Measurements from ENCODE around the gene AXIN1.
"Not testable (repeated sequence)": the region's sequence is repeated elsewhere in the genome, so short reads cannot be mapped to it uniquely, and the experiment has no call there.

AXIN1 gene

DNA sequence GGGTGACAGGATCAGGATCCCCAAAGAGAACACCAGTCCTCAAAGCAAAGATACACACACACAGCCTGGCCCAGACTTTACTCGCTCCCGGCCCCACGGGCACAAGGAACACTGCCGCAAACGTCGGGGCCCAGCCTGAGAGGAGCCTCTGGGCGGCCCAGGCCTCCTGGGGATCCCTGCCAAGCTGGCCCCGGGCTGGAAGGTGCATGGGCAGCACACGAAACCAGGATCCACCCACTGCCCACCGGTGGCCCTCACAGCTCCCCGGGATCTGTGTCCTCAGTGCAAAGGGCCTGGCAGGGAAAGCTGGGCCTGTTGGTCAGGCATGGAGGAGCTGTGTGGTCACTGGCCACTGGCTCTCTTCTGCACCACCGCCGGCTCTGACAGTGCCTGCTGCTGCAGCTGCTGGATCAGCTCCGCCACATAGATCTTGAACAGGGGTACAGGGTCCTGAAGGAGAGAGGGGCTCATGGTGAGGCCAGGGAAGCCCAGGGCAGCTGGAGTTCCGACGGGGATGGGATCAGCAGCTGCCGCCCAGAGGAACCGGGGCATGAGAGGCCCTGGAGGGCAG lies 14.9 kb upstream of the AXIN1 start:
- H3K4me3 ChIP-seq (ENCODE audit: low read depth, low read length) = no peak overlapping the region
- DNase-seq = no peak
- H3K36me3 ChIP-seq = peaks cover 52% of the 10 kb centered on the region
- no peaks in the 10 kb centered on the region for H3K9me3 ChIP-seq (ENCODE audit: severe bottlenecking)
- TF ChIP-seq, protein P1, sequence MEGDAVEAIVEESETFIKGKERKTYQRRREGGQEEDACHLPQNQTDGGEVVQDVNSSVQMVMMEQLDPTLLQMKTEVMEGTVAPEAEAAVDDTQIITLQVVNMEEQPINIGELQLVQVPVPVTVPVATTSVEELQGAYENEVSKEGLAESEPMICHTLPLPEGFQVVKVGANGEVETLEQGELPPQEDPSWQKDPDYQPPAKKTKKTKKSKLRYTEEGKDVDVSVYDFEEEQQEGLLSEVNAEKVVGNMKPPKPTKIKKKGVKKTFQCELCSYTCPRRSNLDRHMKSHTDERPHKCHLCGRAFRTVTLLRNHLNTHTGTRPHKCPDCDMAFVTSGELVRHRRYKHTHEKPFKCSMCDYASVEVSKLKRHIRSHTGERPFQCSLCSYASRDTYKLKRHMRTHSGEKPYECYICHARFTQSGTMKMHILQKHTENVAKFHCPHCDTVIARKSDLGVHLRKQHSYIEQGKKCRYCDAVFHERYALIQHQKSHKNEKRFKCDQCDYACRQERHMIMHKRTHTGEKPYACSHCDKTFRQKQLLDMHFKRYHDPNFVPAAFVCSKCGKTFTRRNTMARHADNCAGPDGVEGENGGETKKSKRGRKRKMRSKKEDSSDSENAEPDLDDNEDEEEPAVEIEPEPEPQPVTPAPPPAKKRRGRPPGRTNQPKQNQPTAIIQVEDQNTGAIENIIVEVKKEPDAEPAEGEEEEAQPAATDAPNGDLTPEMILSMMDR (IDR thresholded peaks at IDR 0.05; ENCODE audit: low read depth, low read length) = no peak
- H3K27me3 ChIP-seq (ENCODE audit: insufficient read depth, low read depth, severe bottlenecking) = no peaks in the 10 kb centered on the region
- no peak overlapping the region for H3K27ac ChIP-seq

DNA sequence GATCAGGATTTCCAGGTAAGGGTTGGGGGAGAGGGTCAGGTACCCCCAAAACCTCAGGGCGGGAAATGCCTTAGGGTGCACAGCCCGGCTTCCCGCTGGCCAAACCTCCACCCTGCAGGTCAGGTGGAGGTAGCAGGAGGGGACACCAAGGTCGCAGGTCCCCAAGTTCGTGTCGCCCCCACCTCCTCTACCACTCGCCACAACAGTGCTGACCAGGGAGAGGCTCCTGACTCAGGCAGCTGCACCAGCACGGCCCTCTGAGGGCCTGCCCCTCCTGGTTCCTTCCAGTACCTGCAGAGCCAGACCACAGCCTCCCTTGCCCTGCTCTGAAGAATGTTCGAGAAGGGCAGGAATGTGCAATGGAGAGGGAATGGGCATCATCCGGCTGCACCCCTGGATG lies 14.0 kb upstream of the AXIN1 start:
- Histone ChIP-seq H3K27me3 (ENCODE audit: insufficient read depth, low read depth, severe bottlenecking) (no peaks in the 10 kb centered on the region), H3K4me3 (ENCODE audit: low read depth, low read length) (no peak overlapping the region), H3K36me3 (peaks cover 42% of the 10 kb centered on the region), H3K9me3 (ENCODE audit: severe bottlenecking) (no peaks in the 10 kb centered on the region), H3K27ac (no peak overlapping the region; the same call in 1 of the 2 replicates)
- no peak for DNase-seq
- TF ChIP-seq, protein P1 (IDR thresholded peaks at IDR 0.05; ENCODE audit: low read depth, low read length) = no peak

DNA sequence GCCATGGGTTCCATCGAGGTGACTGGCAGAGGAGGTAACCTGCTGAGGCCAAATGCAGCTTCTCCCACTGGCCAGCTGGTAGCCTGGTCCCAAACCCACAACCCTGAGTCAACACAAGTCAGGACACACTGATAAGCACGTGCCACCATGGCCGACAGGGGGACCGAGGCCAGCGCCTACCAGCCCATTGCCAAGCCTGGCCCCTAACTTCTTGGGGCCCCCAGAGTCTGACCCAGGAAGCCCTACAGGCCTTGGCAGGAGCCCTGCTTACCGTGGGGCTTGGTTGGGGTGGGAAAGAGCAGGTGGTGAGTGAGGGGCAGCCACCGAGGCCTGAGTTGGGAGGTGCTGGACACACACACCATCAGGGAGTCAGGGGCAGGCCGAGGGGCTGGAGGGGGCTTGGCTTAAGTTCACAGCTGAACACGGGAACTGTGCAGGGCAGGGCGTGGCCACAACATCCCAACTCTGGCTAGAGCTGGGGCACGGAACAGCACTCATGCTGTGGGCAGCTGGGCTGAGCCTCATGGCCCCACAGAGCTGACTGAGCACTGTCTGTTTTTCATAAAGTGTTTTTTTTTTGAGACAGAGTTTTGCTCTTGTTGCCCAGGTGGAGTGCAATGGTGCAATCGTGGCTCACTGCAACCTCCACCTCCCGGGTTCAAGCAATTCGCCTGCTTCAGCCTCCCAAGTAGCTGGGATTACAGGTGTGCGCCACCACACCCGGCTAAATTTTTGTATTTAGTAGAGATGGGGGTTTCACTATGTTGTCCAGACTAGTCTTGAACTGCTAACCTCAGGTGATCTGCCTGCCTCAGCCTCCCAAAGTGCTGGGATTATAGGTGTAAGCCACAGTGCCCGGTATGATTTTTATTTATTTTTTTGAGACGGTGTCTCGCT lies 12.3 kb upstream of the AXIN1 start:
- Histone ChIP-seq H3K27me3 (ENCODE audit: insufficient read depth, low read depth, severe bottlenecking) (no peaks in the 10 kb centered on the region), H3K27ac (no peak overlapping the region), H3K36me3 (peaks cover 34% of the 10 kb centered on the region), H3K4me3 (ENCODE audit: low read depth, low read length) (no peak overlapping the region), H3K9me3 (ENCODE audit: severe bottlenecking) (no peaks in the 10 kb centered on the region)
- DNase-seq = no peak
- TF ChIP-seq, protein P1 (IDR thresholded peaks at IDR 0.05; ENCODE audit: low read depth, low read length) = no peak

DNA sequence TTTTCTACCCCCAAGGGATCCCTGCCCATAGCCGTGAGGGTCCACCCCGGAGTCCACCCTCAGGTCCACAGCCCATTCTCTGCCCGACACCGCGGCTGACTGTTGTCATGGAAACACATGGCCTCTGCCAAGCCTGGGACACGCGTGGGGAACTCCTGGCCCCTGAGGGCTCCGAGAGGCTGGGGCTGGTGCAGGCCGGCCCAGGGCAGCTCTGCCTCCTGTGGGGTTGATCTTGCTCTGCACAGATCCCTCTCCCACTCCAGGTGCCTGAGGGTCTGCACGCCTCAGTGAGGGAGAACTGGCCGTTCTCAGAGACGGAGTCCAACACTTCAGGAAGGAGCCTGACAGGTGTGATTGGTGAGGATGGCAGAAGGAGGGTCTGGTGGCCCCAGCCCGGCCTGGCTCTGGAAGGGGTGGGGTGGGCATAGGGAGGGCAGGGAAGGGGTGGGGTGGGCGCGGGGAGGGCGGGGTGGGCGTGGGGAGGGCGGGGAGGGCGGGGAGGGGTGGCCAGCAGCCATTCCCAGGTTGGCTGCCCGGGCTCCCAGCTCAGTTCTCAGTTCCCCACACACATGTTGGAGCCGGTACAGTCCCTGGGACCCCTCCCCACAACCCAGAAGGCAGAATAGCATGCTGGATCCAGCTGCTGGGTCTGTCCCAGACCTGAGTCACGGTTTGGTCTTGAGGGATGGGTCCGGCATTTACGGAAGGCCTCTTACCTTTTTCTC lies 11.4 kb upstream of the AXIN1 start:
- H3K4me3 ChIP-seq (ENCODE audit: low read depth, low read length) = no peak overlapping the region
- H3K9me3 ChIP-seq (ENCODE audit: severe bottlenecking) = no peaks in the 10 kb centered on the region
- DNase-seq = no peak
- no peaks in the 10 kb centered on the region for H3K27me3 ChIP-seq (ENCODE audit: insufficient read depth, low read depth, severe bottlenecking)
- peaks cover 27% of the 10 kb centered on the region for H3K36me3 ChIP-seq
- no peak overlapping the region for H3K27ac ChIP-seq
- TF ChIP-seq, protein P1 (IDR thresholded peaks at IDR 0.05; ENCODE audit: low read depth, low read length) = no peak

DNA sequence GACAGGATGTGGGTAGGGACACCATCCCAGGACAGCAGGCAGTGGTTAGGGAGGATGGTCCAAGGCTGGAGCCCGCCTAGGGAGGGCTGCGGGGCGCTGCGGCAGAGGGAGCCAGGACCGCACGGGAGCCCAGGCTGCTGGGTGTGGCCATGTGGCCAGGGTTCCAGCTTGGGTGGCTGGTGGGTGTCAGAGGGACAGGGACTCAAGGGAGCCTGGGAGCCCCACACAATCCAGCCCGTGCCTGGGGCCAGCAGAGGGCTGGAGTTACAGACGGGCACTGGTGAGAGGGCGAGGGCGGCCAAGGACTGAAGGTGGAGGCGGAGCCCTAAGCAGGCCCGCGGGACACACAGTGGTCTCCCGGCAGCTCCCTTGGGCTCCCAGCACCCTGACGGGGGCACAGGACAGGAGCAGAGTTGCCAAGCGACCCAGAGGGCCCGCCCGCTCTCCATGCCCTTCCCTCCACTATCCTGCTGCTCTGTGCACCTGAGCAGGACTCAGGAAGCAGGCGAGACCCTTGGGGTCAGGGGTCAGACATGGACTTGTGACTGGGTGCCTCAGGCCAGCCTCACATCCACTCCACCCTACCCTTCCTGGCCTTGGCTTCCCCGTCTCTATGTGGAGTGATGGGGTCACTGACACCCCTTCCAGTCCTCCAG lies 10.7 kb upstream of the AXIN1 start:
- Histone ChIP-seq H3K36me3 (peaks cover 21% of the 10 kb centered on the region), H3K27ac (no peak overlapping the region), H3K27me3 (ENCODE audit: insufficient read depth, low read depth, severe bottlenecking) (no peaks in the 10 kb centered on the region), H3K9me3 (ENCODE audit: severe bottlenecking) (no peaks in the 10 kb centered on the region), H3K4me3 (ENCODE audit: low read depth, low read length) (no peak overlapping the region)
- DNase-seq = no peak
- TF ChIP-seq, protein P1 (IDR thresholded peaks at IDR 0.05; ENCODE audit: low read depth, low read length) = no peak

DNA sequence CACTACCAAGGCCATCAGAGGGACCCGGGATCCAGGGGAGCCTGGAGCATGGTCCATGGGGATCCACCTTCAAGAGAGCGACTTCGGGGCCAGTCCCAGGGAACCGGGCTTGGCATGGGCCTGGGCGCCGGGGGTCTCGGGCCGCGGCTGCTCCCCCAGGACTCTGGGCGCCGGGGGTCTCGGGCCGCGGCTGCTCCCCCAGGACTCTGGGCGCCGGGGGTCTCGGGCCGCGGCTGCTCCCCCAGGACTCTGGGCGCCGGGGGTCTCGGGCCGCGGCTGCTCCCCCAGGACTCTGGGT lies 10.1 kb upstream of the AXIN1 start:
- H3K36me3 ChIP-seq = peaks cover 15% of the 10 kb centered on the region
- not testable (repeated sequence) for H3K27ac ChIP-seq; H3K9me3 ChIP-seq (ENCODE audit: severe bottlenecking); DNase-seq; H3K27me3 ChIP-seq (ENCODE audit: insufficient read depth, low read depth, severe bottlenecking); H3K4me3 ChIP-seq (ENCODE audit: low read depth, low read length)
